H1 (cell line): ENCODE results near the gene CBR3. TPM values are rescaled to one million over a fixed set of nuclear protein-coding genes. Genes with fewer than 3 reads are reported as not detected.

Source experiments
- CTCF ChIA-PET: fragments of 300-600 bp; sonication (Branson Sonifier 250); formaldehyde crosslinking; loops from one replicate; lab custom pipeline; 2021; ENCODE audit not compliant: partially characterized antibody; lab: Charles Lee
- POLR2A ChIA-PET: fragments of 300-600 bp; sonication (Branson Sonifier 250); formaldehyde crosslinking; loops from one replicate; lab custom pipeline; 2021; ENCODE audit warnings: inconsistent platforms; ENCODE audit not compliant: partially characterized antibody; lab: Charles Lee
- DNase-seq, 2 experiments: peaks; one replicate each; pipeline versions ENCODE4 v3.0.0 to v3.0.0-alpha.2; 2010 to 2022; ENCODE audit warnings: low spot score in 2 of 2, low read depth in 1 of 2, mixed read lengths in 1 of 2
- FAIRE-seq: peaks from 2 replicates; lab custom pipeline; 2011; peaks lifted over from hg19 to GRCh38; lab: Jason Lieb, UNC
- H2AFZ ChIP-seq: 2 replicates; pipeline ENCODE4 v1.8.1; 2012; ENCODE audit warnings: low read length, inconsistent platforms
- H2AK5ac ChIP-seq: 2 replicates; pipeline ENCODE4 v1.6.1; 2013; ENCODE audit warnings: low read depth, low read length
- H2BK120ac ChIP-seq: replicated peaks from 2 replicates; pipeline ENCODE3; 2013; ENCODE audit warnings: low read depth, low read length, inconsistent platforms
- H2BK12ac ChIP-seq: 2 replicates; pipeline ENCODE4 v1.6.1; 2013; ENCODE audit warnings: low read depth, low read length
- H2BK15ac ChIP-seq: 2 replicates; pipeline ENCODE4 v1.6.1; 2013; ENCODE audit warnings: low read length
- H2BK20ac ChIP-seq: 2 replicates; pipeline ENCODE4 v1.6.1; 2013; ENCODE audit warnings: low read length
- H2BK5ac ChIP-seq: 2 replicates; pipeline ENCODE4 v1.6.1; 2013; ENCODE audit warnings: low read depth, low read length
- H3K14ac ChIP-seq: 2 replicates; pipeline ENCODE4 v1.6.1; 2013; ENCODE audit warnings: inconsistent platforms; ENCODE audit not compliant: insufficient read length
- H3K18ac ChIP-seq: 2 replicates; pipeline ENCODE4 v1.6.1; 2013; ENCODE audit warnings: low read length; ENCODE audit errors: extremely low read depth
- H3K23ac ChIP-seq: 2 replicates; pipeline ENCODE4 v1.6.1; 2013; ENCODE audit warnings: inconsistent platforms; ENCODE audit not compliant: insufficient read length
- H3K23me2 ChIP-seq: 2 replicates; pipeline ENCODE4 v1.6.1; 2013; ENCODE audit warnings: low read depth, low read length
- H3K27ac ChIP-seq: 2 replicates; pipeline ENCODE4 v1.6.1; 2011; ENCODE audit warnings: low read depth, low read length, inconsistent platforms
- H3K27me3 ChIP-seq, 4 experiments: replicated peaks in 1 of 4; 1 replicate in 1 of 4; 2 replicates in 3 of 4; pipeline versions ENCODE4 v1.6.1 to v1.8.1; 2011 to 2013; ENCODE audit warnings: low read length in 3 of 4, mild to moderate bottlenecking in 3 of 4, inconsistent platforms in 2 of 4, mixed read lengths in 2 of 4, moderate library complexity in 1 of 4; ENCODE audit not compliant: control insufficient read depth in 3 of 4, insufficient read depth in 3 of 4; ENCODE audit errors: extremely low read depth in 1 of 4
- H3K36me3 ChIP-seq, 4 experiments: 2 replicates each; pipeline versions ENCODE4 v1.6.1 to v1.8.1; 2011 to 2013; ENCODE audit warnings: mild to moderate bottlenecking in 4 of 4, low read length in 3 of 4, moderate library complexity in 2 of 4, control low read depth in 1 of 4, inconsistent platforms in 1 of 4; ENCODE audit not compliant: insufficient read depth in 4 of 4, control insufficient read depth in 2 of 4
- H3K4ac ChIP-seq: replicated peaks from 2 replicates; pipeline ENCODE3; 2013; ENCODE audit warnings: low read length, low read depth, mixed read lengths, inconsistent platforms; ENCODE audit not compliant: insufficient read length
- H3K4me1 ChIP-seq, 4 experiments: replicated peaks in 1 of 4; 1 replicate in 1 of 4; 2 replicates in 3 of 4; pipeline versions ENCODE4 v1.6.1 to v1.8.1; 2011 to 2013; ENCODE audit warnings: low read length in 3 of 4, inconsistent platforms in 2 of 4, mixed read lengths in 1 of 4; ENCODE audit not compliant: insufficient read depth in 4 of 4, control insufficient read depth in 3 of 4
- H3K4me2 ChIP-seq, 2 experiments: 2 replicates each; pipeline versions ENCODE4 v1.6.1 to v1.8.1; 2011 to 2013; ENCODE audit warnings: low read depth in 2 of 2, low read length in 2 of 2, control low read depth in 1 of 2, inconsistent platforms in 1 of 2, mild to moderate bottlenecking in 1 of 2; ENCODE audit not compliant: insufficient read depth in 1 of 2
- H3K4me3 ChIP-seq, 4 experiments: fragments of 200-600, 300-600 bp in 1 of 4; sonication (generic), shearing (Covaris generic), sonication (Bioruptor Twin) in 1 of 4; 2 replicates each; pipeline versions ENCODE4 v1.5.1 to v1.8.1; 2011 to 2016; ENCODE audit warnings: low read length in 4 of 4, low read depth in 3 of 4, control low read depth in 2 of 4, inconsistent platforms in 2 of 4, mild to moderate bottlenecking in 2 of 4, mixed read lengths in 1 of 4, moderate library complexity in 1 of 4; ENCODE audit not compliant: insufficient read depth in 2 of 4; ENCODE audit errors: extremely low read depth in 1 of 4
- H3K56ac ChIP-seq: replicated peaks from 2 replicates; pipeline ENCODE3; 2013; ENCODE audit warnings: low read depth, mild to moderate bottlenecking, mixed read lengths, low read length, inconsistent platforms; ENCODE audit not compliant: insufficient read length
- H3K79me1 ChIP-seq: 2 replicates; pipeline ENCODE4 v1.6.1; 2013; ENCODE audit warnings: low read depth, low read length, control low read depth
- H3K79me2 ChIP-seq, 2 experiments: 2 replicates each; pipeline versions ENCODE4 v1.6.1 to v1.8.1; 2012 to 2013; ENCODE audit warnings: low read length in 2 of 2, mild to moderate bottlenecking in 2 of 2, inconsistent platforms in 1 of 2; ENCODE audit not compliant: insufficient read depth in 2 of 2, control insufficient read depth in 1 of 2
- H3K9ac ChIP-seq, 4 experiments: replicated peaks in 1 of 4; 1 replicate in 1 of 4; 2 replicates in 3 of 4; pipeline versions ENCODE4 v1.6.1 to v1.8.1; 2011 to 2013; ENCODE audit warnings: low read depth in 3 of 4, low read length in 3 of 4, control low read depth in 2 of 4, mild to moderate bottlenecking in 2 of 4, moderate library complexity in 2 of 4, inconsistent platforms in 1 of 4; ENCODE audit errors: extremely low read depth in 1 of 4
- H3K9me3 ChIP-seq, 2 experiments: 2 replicates each; pipeline versions ENCODE4 v1.6.1 to v1.8.1; 2012 to 2013; ENCODE audit warnings: mild to moderate bottlenecking in 2 of 2, moderate library complexity in 2 of 2, control low read depth in 1 of 2, inconsistent platforms in 1 of 2, low read depth in 1 of 2, low read length in 1 of 2, mixed read lengths in 1 of 2; ENCODE audit not compliant: insufficient read depth in 2 of 2
- H4K20me1 ChIP-seq, 2 experiments: replicated peaks in 1 of 2; 2 replicates each; pipeline versions ENCODE3 to v1.8.1; 2011 to 2013; ENCODE audit warnings: inconsistent platforms in 2 of 2, low read length in 2 of 2, mild to moderate bottlenecking in 1 of 2; ENCODE audit not compliant: insufficient read depth in 2 of 2, control insufficient read depth in 1 of 2
- H4K5ac ChIP-seq: 2 replicates; pipeline ENCODE4 v1.6.1; 2013; ENCODE audit warnings: low read length, low read depth, mixed read lengths, inconsistent platforms; ENCODE audit not compliant: insufficient read length
- H4K8ac ChIP-seq: 2 replicates; pipeline ENCODE4 v1.8.0; 2013; ENCODE audit warnings: mild to moderate bottlenecking, moderate library complexity, low read length, inconsistent platforms; ENCODE audit not compliant: insufficient read depth; ENCODE audit errors: extremely low read depth
- H4K91ac ChIP-seq: replicated peaks from 2 replicates; pipeline ENCODE3; 2013; ENCODE audit warnings: low read length, mixed read lengths, inconsistent platforms; ENCODE audit not compliant: insufficient read length
- BRCA1 ChIP-seq: IDR thresholded peaks from 2 replicates; pipeline ENCODE4 v1.6.1; 2012; ENCODE audit warnings: low read depth, low read length, improper control_type of control experiment
- CTCF ChIP-seq, 3 experiments: IDR thresholded peaks; 1 replicate in 2 of 3; 2 replicates in 1 of 3; pipeline versions ENCODE4 v1.5.1 to v1.6.1; 2011; ENCODE audit warnings: low read length in 3 of 3, mild to moderate bottlenecking in 3 of 3, inconsistent platforms in 2 of 3, low read depth in 1 of 3, moderate library complexity in 1 of 3; ENCODE audit not compliant: insufficient read depth in 1 of 3; ENCODE audit errors: control extremely low read depth in 1 of 3
- MAFK ChIP-seq: IDR thresholded peaks from 2 replicates; pipeline ENCODE4 v1.6.1; 2012; ENCODE audit warnings: low read depth, mild to moderate bottlenecking, improper control_type of control experiment, low read length
- SP1 ChIP-seq: IDR thresholded peaks from 2 replicates; pipeline ENCODE4 v1.6.1; 2011; ENCODE audit warnings: low read depth, low read length
- ZNF274 ChIP-seq: IDR thresholded peaks from 2 replicates; pipeline ENCODE4 v1.7.0; 2012; ENCODE audit warnings: low read length, borderline replicate concordance; ENCODE audit errors: extremely low read depth
- WGBS, 2 experiments: shearing (Covaris generic) in 1 of 2; methylation state at CpG; one replicate each; pipeline versions ENCODE4 v1.1.6 to v1.1.7; 2013 to 2015; ENCODE audit warnings: low lambda C conversion rate in 2 of 2, mixed read lengths in 2 of 2, inconsistent platforms in 1 of 2, low coverage in 1 of 2, missing lambda C conversion rate in 1 of 2; ENCODE audit not compliant: insufficient replicate concordance in 2 of 2, insufficient coverage in 1 of 2, insufficient read length in 1 of 2; ENCODE audit errors: extremely low coverage in 1 of 2, missing lambda C conversion rate in 1 of 2; 5-methylcytosine and 5-hydroxymethylcytosine counted together
- polyA plus RNA-seq, 7 experiments: library from polyadenylated mRNA; depleted of rRNA in 3 of 7; stranded (reverse) in 5 of 7; unstranded in 2 of 7; fragments of >200 nt in 5 of 7; fragments of 200-250 nt in 2 of 7; gene quantifications; 1 replicate in 5 of 7; 2 replicates in 1 of 7; 4 replicates in 1 of 7; pipeline versions ENCODE4 v1.2.1 to v1.2.3, GENCODE V29; 2011 to 2013; ENCODE audit warnings: missing spikeins in 2 of 7, mixed read lengths in 2 of 7
- total RNA-seq: library from RNA; stranded (reverse); fragmentation: NEBNext Ultra II Directional; extraction: Animal tissue kit (Norgen Biotek cat#: 25700); gene quantifications from 2 replicates; pipeline ENCODE4 v1.2.1, GENCODE V29; 2021

CBR3 gene
- total and polyA plus RNA-seq, 2 of the 8 experiments (the other 6 are each of a cell fraction or from before 2014, with no cell fraction given), result 1.2 to 4.3 TPM

DNA sequence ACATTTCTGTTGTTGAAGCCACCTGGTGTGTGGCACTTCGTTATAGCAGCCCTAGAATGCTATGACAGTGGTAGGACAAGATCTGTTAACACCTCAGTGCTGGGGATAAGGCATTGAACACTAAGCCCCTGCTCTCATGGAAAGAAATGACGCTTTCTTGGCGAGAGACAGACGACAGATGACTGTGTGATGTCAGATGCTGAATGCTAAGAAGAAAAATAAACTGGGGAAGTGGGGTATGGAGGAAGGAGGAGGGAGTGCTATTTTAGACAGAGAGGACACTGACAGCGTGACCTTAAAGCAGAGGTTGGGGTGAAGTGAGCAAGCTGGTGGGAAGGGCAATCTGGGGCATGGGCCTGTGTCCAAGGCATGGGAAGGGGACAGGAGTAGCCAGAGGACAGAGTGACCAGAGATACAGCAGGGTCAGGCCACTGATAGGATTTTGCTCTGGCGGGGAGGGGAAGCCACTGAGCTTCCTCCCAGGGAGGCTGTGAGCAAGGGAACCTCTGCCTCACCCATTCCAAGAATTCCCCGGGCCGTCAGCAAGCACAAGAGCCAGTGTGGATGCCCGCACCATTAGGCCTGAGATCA lies 37.0 kb downstream of the CBR3 start:
- no peak overlapping the region for H3K27ac ChIP-seq
- H3K4me2 ChIP-seq, result no peak overlapping the region
- DNase-seq, result no peak
- no peak for TF ChIP-seq CTCF (IDR thresholded peaks at IDR 0.05; ENCODE audit: control extremely low read depth in 1 of 3, insufficient read depth in 1 of 3, low read depth in 1 of 3, low read length in 3 of 3)
- TF ChIP-seq SP1, result no peak
- TF ChIP-seq MAFK, result no peak
- TF ChIP-seq ZNF274, result no peak
- TF ChIP-seq BRCA1, result no peak
- H3K4ac ChIP-seq, result no peak overlapping the region
- H3K9ac ChIP-seq, result no peak overlapping the region
- no peak overlapping the region for H2BK20ac ChIP-seq
- no peak overlapping the region for H3K56ac ChIP-seq
- H3K9me3 ChIP-seq, result no peaks in the 10 kb centered on the region; a peak in 1 of 4 replicates
- no peak overlapping the region for H2BK12ac ChIP-seq
- WGBS, 2 experiments, result 88% methylated on average over 9 of the region's 9 CpGs; no CpG with 5 or more reads in 1 of the 2 experiments
- H3K4me3 ChIP-seq, result no peak overlapping the region
- no peak overlapping the region for H2BK5ac ChIP-seq
- H3K23me2 ChIP-seq, result no peaks in the 10 kb centered on the region
- CTCF ChIA-PET, result interaction anchor here (1.1 to 3.4 kb wide), 2 partner anchors 17 to 19 kb away, joined by 4 to 11 read pairs; no protein-coding TSS in a partner anchor
- H2BK120ac ChIP-seq, result no peak overlapping the region
- H2BK15ac ChIP-seq, result no peak overlapping the region
- no peak overlapping the region for H4K91ac ChIP-seq
- 0 out of 8 replicates have a peak, but pooled peaks cover 0 to 2% (median 0%) of the 10 kb centered on the region in 4 experiments for H3K36me3 ChIP-seq
- no peaks in the 10 kb centered on the region for H3K27me3 ChIP-seq
- H2AFZ ChIP-seq, result no peak overlapping the region
- no peak overlapping the region for H3K23ac ChIP-seq
- H3K79me2 ChIP-seq, result no peaks in the 10 kb centered on the region
- H3K14ac ChIP-seq, result no peak overlapping the region
- H4K5ac ChIP-seq, result no peak overlapping the region
- H4K8ac ChIP-seq, result no peak overlapping the region
- H3K18ac ChIP-seq, result no peak overlapping the region
- H2AK5ac ChIP-seq, result no peak overlapping the region
- no peaks in the 10 kb centered on the region for H3K4me1 ChIP-seq
- FAIRE-seq, result no peak
- POLR2A ChIA-PET, result no interaction called here
- no peaks in the 10 kb centered on the region for H4K20me1 ChIP-seq
- H3K79me1 ChIP-seq, result no peaks in the 10 kb centered on the region; the same call in 1 of the 2 replicates
